Measurements from ENCODE around the gene CBX1. TPM values are rescaled to one million over a fixed set of nuclear protein-coding genes. Genes with fewer than 3 reads are reported as not detected.

CBX1 gene
- total and polyA plus RNA-seq, 2 of the 13 experiments (the other 11 are each of a cell fraction or from before 2014, with no cell fraction given), result 17.8 to 108 TPM

- no peak for TF ChIP-seq HINFP (CRISPR knock-in tag; IDR thresholded peaks at IDR 0.05; ENCODE audit: low read depth)
- no peak for TF ChIP-seq ZNF704 (CRISPR knock-in tag; IDR thresholded peaks at IDR 0.05; ENCODE audit: borderline replicate concordance)
- no peak for TF ChIP-seq RELA (CRISPR knock-in tag; IDR thresholded peaks at IDR 0.05)
- TF ChIP-seq ZBTB1 (CRISPR knock-in tag; IDR thresholded peaks at IDR 0.05; ENCODE audit: borderline replicate concordance), result 0 out of 2 replicates have a peak, but pooled peaks have one; percentile 29
- TF ChIP-seq ZSCAN30 (CRISPR knock-in tag; IDR thresholded peaks at IDR 0.05), result no peak
- TF ChIP-seq ERF (CRISPR knock-in tag; IDR thresholded peaks at IDR 0.05), result no peak
- TF ChIP-seq ZNF24 (IDR thresholded peaks at IDR 0.05), result no peak
- no peak for TF ChIP-seq NCOA1 (CRISPR knock-in tag; IDR thresholded peaks at IDR 0.05)
- no peak for TF ChIP-seq REPIN1 (CRISPR knock-in tag; IDR thresholded peaks at IDR 0.05; ENCODE audit: borderline replicate concordance, low read depth)
- TF ChIP-seq ZNF281 (CRISPR knock-in tag; IDR thresholded peaks at IDR 0.05; ENCODE audit: borderline replicate concordance), result peak; percentile 88
- TF ChIP-seq MTF1 (CRISPR knock-in tag; IDR thresholded peaks at IDR 0.05), result no peak
- TF ChIP-seq FOXP1 (IDR thresholded peaks at IDR 0.05), result no peak
- TF ChIP-seq FOXP1 (CRISPR knock-in tag; IDR thresholded peaks at IDR 0.05), result no peak
- no peak for TF ChIP-seq ZFP36L2 (CRISPR knock-in tag; IDR thresholded peaks at IDR 0.05)
- TF ChIP-seq KLF9 (CRISPR knock-in tag; IDR thresholded peaks at IDR 0.05; ENCODE audit: low read depth), result no peak
- no peak for TF ChIP-seq ZNF747 (CRISPR knock-in tag; IDR thresholded peaks at IDR 0.05; ENCODE audit: borderline replicate concordance)
- no peak for TF ChIP-seq NFKB2 (CRISPR knock-in tag; IDR thresholded peaks at IDR 0.05; ENCODE audit: borderline replicate concordance)
- TF ChIP-seq NR0B2 (CRISPR knock-in tag; IDR thresholded peaks at IDR 0.05), result peak; percentile 6; the same call in 1 of the 2 replicates
- no peak for TF ChIP-seq GPN1 (CRISPR knock-in tag; IDR thresholded peaks at IDR 0.05; ENCODE audit: borderline replicate concordance)
- TF ChIP-seq PRPF4 (IDR thresholded peaks at IDR 0.05; ENCODE audit: low read depth, low read length, poor library complexity, severe bottlenecking), result peak; percentile 32
- TF ChIP-seq ZNF253 (CRISPR knock-in tag; IDR thresholded peaks at IDR 0.05; ENCODE audit: borderline replicate concordance), result peak; percentile 28; the same call in 1 of the 2 replicates
- TF ChIP-seq CBX1 (IDR thresholded peaks at IDR 0.05; ENCODE audit: low read depth), result no peak
- no peak for TF ChIP-seq MED13 (CRISPR knock-in tag; IDR thresholded peaks at IDR 0.05)
- no peak for TF ChIP-seq ZNF780A (CRISPR knock-in tag; IDR thresholded peaks at IDR 0.05)
- TF ChIP-seq ZNF850 (CRISPR knock-in tag; conservative IDR thresholded peaks at IDR 0.05), result 0 out of 2 replicates have a peak, but pooled peaks have one; percentile 48
- TF ChIP-seq SMAD1 (CRISPR knock-in tag; IDR thresholded peaks at IDR 0.05; ENCODE audit: borderline replicate concordance, low read depth), result no peak
- TF ChIP-seq ZNF30 (CRISPR knock-in tag; IDR thresholded peaks at IDR 0.05), result no peak
Measured at GRCh38 chr17:48100591-48101011, 677 bp downstream of the CBX1 start (continued).
